IMR-90 (cell line): Measurements from ENCODE around the gene ALKBH5.

Source experiments
- BHLHE40 ChIP-seq: fragments of 150-350 bp; IDR thresholded peaks from 2 replicates; pipeline ENCODE4 v1.6.1; 2016; ENCODE audit warnings: mild to moderate bottlenecking, low read depth, low read length
- CTCF ChIP-seq: conservative IDR thresholded peaks from 2 replicates; pipeline ENCODE4 v1.5.1; 2012; ENCODE audit warnings: mild to moderate bottlenecking, low read depth, low read length, improper control_type of control experiment
- MAZ ChIP-seq: IDR thresholded peaks from 2 replicates; pipeline ENCODE4 v1.6.1; 2012; ENCODE audit warnings: low read depth, mild to moderate bottlenecking, low read length, improper control_type of control experiment, moderate library complexity, borderline replicate concordance
- POLR2A ChIP-seq: IDR thresholded peaks from 2 replicates; pipeline ENCODE4 v1.6.1; 2012; ENCODE audit warnings: mild to moderate bottlenecking, low read depth, low read length

- no peak for TF ChIP-seq POLR2A
- no peak for TF ChIP-seq MAZ
- TF ChIP-seq CTCF: no peak
- no peak for TF ChIP-seq BHLHE40
Measured at GRCh38 chr17:18238299-18238698, 54.7 kb downstream of the ALKBH5 start.
